IMR-90 (cell line): Measurements from ENCODE around the gene TADA1.

Experiments used
- CTCF ChIP-seq: conservative IDR thresholded peaks from 2 replicates; pipeline ENCODE4 v1.5.1; 2012; ENCODE audit warnings: mild to moderate bottlenecking, low read depth, low read length, improper control_type of control experiment
- MAFK ChIP-seq: IDR thresholded peaks from 2 replicates; pipeline ENCODE4 v1.6.1; 2012; ENCODE audit warnings: low read depth, low read length, improper control_type of control experiment

- TF ChIP-seq CTCF (no peak), MAFK (no peak)
Observed at GRCh38 chr1:166889776-166890175, 13.7 kb upstream of the TADA1 start.
